ENCODE measurements around the gene LRFN3.

LRFN3 gene

GRCh38 chr19:35897706-35898451 lies 38.3 kb upstream of the LRFN3 start:
- Histone ChIP-seq H3K4me1 (ENCODE audit: control insufficient read depth, insufficient read depth, low read length) (peaks cover 17% of the 10 kb centered on the region), H3K4me3 (ENCODE audit: low read depth, low read length) (peak overlapping the region; percentile 95), H3K9me3 (ENCODE audit: control insufficient read depth, insufficient read depth, low read depth, low read length) (no peaks in the 10 kb centered on the region), H3K27me3 (ENCODE audit: control insufficient read depth, insufficient read depth, low read length) (peaks cover 6% of the 10 kb centered on the region; the same call in 1 of the 2 replicates), H3K36me3 (ENCODE audit: control insufficient read depth, insufficient read depth, low read length) (peaks cover 47% of the 10 kb centered on the region), H3K27ac (ENCODE audit: low read depth, low read length) (no peak overlapping the region), H3K9ac (ENCODE audit: low read length) (no peak overlapping the region)

DNA sequence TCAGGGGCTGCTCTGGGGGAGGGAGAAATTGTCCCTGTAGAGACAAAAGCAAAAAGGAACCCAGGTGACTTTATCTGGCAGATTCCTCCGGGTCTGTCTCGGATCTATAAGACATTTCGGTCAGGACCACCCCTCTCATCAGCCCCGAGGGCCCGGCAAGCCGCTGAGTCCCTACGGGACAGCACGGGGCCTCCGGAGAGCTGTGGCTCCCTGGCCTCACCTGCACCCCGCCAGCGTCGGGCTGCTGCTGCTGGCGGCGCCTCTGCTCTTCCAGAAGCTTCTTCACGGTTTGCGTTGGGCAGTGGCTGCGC lies 37.7 kb upstream of the LRFN3 start:
- H3K9me3 ChIP-seq (ENCODE audit: control insufficient read depth, insufficient read depth, low read depth, low read length): no peaks in the 10 kb centered on the region
- H3K4me1 ChIP-seq (ENCODE audit: control insufficient read depth, insufficient read depth, low read length): peaks cover 22% of the 10 kb centered on the region
- no peak overlapping the region for H3K27ac ChIP-seq (ENCODE audit: low read depth, low read length)
- H3K4me3 ChIP-seq (ENCODE audit: low read depth, low read length): peak overlapping the region; percentile 95
- H3K36me3 ChIP-seq (ENCODE audit: control insufficient read depth, insufficient read depth, low read length): peaks cover 42% of the 10 kb centered on the region
- peaks cover 6% of the 10 kb centered on the region for H3K27me3 ChIP-seq (ENCODE audit: control insufficient read depth, insufficient read depth, low read length)
- H3K9ac ChIP-seq (ENCODE audit: low read length): peak overlapping the region; percentile 58

GRCh38 chr19:35899547-35900214 lies 36.5 kb upstream of the LRFN3 start:
- Histone ChIP-seq H3K27ac (ENCODE audit: low read depth, low read length) (no peak overlapping the region; the same call in 1 of the 2 replicates), H3K4me3 (ENCODE audit: low read depth, low read length) (peak overlapping the region; percentile 95), H3K9ac (ENCODE audit: low read length) (peak overlapping the region; percentile 73), H3K27me3 (ENCODE audit: control insufficient read depth, insufficient read depth, low read length) (peaks cover 6% of the 10 kb centered on the region), H3K4me1 (ENCODE audit: control insufficient read depth, insufficient read depth, low read length) (peaks cover 22% of the 10 kb centered on the region), H3K36me3 (ENCODE audit: control insufficient read depth, insufficient read depth, low read length) (peaks cover 32% of the 10 kb centered on the region), H3K9me3 (ENCODE audit: control insufficient read depth, insufficient read depth, low read depth, low read length) (no peaks in the 10 kb centered on the region)

DNA sequence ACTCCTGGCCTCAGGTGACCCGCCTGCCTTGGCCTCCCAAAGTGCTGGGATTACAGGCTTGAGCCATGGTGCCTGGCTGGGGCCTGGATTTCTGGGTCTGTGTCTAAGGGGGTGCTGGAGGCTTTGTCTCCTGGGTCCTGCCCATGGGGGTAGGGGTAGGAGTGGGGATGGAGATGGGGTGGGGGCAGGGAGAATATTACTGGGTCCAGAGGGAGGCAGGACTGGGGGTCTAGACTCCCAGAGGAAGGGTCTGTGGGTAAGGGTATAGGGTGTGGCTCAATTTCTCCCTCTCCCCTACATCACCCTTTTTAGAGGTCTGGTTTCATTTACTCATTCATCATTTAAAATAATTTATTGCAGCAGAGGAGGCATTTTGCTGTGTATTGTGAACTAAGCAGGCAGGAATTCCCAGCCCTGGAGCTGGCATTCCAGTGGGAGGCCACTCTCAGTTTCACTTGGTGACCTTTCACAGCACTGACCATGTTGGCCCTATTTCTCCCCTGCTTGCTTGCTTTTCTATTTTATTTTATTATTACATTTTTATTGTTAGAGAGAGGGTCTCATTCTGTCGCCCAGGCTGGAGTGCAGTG lies 35.0 kb upstream of the LRFN3 start:
- H3K9me3 ChIP-seq (ENCODE audit: control insufficient read depth, insufficient read depth, low read depth, low read length): no peaks in the 10 kb centered on the region
- H3K4me1 ChIP-seq (ENCODE audit: control insufficient read depth, insufficient read depth, low read length): peaks cover 22% of the 10 kb centered on the region
- peaks cover 21% of the 10 kb centered on the region for H3K36me3 ChIP-seq (ENCODE audit: control insufficient read depth, insufficient read depth, low read length)
- no peak overlapping the region for H3K27ac ChIP-seq (ENCODE audit: low read depth, low read length)
- peak overlapping the region; percentile 95 for H3K4me3 ChIP-seq (ENCODE audit: low read depth, low read length)
- H3K9ac ChIP-seq (ENCODE audit: low read length): no peak overlapping the region
- H3K27me3 ChIP-seq (ENCODE audit: control insufficient read depth, insufficient read depth, low read length): peaks cover 6% of the 10 kb centered on the region

DNA sequence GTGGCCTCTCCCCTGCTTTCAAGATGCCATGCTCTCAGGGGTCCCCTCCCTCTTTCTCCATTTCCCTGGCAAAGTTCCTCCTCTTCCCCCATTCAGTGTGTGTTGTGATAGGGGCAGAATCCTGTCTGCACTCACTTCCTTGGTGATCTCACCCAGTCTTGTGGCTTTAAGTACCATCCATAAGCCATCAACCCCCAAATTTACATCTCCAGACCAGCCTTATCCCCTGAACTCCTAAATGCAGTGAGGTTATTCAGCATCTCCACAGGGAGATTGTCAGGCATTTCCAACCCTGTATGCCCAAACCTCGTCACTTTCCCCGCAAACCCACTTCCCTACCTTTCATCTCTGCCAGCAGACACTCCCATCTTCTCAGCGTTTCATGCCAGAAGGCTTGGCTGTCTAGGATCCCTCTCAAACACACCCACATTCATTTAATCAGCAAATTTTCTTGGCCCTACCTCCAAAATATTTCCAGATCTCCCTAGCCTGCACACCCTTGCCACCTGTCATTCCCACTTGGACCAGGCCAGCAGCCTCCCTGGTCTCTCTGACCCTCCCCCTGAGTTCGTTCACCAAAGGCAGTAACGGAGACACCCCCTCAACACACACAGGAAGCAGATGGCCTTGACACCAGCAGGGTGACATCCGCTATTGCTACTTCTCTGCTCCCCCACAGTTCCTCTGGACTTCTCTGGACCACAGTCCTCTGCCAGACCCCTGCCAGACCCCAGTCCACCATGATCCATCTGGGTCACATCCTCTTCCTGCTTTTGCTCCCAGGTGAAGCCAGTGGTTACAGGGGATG lies 34.1 kb upstream of the LRFN3 start, which contains the start of gene HCST:
HCST (plus strand) TSS at position 676 of the 808 bp plus-strand sequence; CDS start at position 741, 65 bp downstream.
- Histone ChIP-seq H3K9me3 (ENCODE audit: control insufficient read depth, insufficient read depth, low read depth, low read length) (no peaks in the 10 kb centered on the region), H3K27ac (ENCODE audit: low read depth, low read length) (no peak within 1 kb of the TSS), H3K4me1 (ENCODE audit: control insufficient read depth, insufficient read depth, low read length) (peaks cover 25% of the 10 kb centered on the region), H3K36me3 (ENCODE audit: control insufficient read depth, insufficient read depth, low read length) (peaks cover 11% of the 10 kb centered on the region), H3K9ac (ENCODE audit: low read length) (peak within 1 kb of the TSS; percentile 65), H3K4me3 (ENCODE audit: low read depth, low read length) (peak within 1 kb of the TSS; percentile 69), H3K27me3 (ENCODE audit: control insufficient read depth, insufficient read depth, low read length) (peaks cover 6% of the 10 kb centered on the region)

DNA sequence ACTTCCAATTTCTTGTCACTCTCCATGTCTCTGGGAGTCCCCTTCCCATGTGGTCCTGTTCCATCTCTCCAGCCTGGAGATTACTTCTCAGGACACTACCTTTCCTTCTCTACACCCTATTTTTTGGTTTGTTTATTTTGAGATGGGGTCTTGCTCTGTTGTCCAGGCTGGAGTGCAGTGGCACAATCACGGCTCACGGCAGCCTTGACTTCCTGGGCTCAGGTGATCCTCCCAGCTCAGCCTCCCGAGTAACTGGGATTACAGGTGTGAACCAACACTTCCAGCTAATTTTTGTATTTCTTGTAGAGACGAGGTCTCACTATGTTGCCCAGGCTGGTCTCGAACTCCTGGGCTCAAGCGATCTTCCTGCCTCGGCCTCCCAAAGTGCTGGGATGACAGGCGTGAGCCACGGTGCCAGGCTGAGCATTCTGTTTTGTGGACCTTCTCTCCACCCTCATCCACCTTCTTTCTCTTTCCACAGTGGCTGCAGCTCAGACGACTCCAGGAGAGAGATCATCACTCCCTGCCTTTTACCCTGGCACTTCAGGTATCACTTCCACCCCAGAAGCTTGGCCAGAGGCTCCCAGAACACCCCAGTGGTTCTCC lies 33.2 kb upstream of the LRFN3 start:
- Histone ChIP-seq H3K27me3 (ENCODE audit: control insufficient read depth, insufficient read depth, low read length) (peaks cover 6% of the 10 kb centered on the region), H3K27ac (ENCODE audit: low read depth, low read length) (no peak overlapping the region), H3K9me3 (ENCODE audit: control insufficient read depth, insufficient read depth, low read depth, low read length) (no peaks in the 10 kb centered on the region), H3K4me3 (ENCODE audit: low read depth, low read length) (peak overlapping the region; percentile 69), H3K36me3 (ENCODE audit: control insufficient read depth, insufficient read depth, low read length) (peaks cover 3% of the 10 kb centered on the region; the same call in 1 of the 2 replicates), H3K4me1 (ENCODE audit: control insufficient read depth, insufficient read depth, low read length) (peaks cover 29% of the 10 kb centered on the region), H3K9ac (ENCODE audit: low read length) (peak overlapping the region; percentile 65)

GRCh38 chr19:35903550-35904179 lies 32.5 kb upstream of the LRFN3 start:
- H3K4me1 ChIP-seq (ENCODE audit: control insufficient read depth, insufficient read depth, low read length): peaks cover 29% of the 10 kb centered on the region
- no peaks in the 10 kb centered on the region for H3K9me3 ChIP-seq (ENCODE audit: control insufficient read depth, insufficient read depth, low read depth, low read length)
- H3K4me3 ChIP-seq (ENCODE audit: low read depth, low read length): peak overlapping the region; percentile 69
- H3K9ac ChIP-seq (ENCODE audit: low read length): peak overlapping the region; percentile 65
- H3K27ac ChIP-seq (ENCODE audit: low read depth, low read length): no peak overlapping the region
- no peaks in the 10 kb centered on the region for H3K36me3 ChIP-seq (ENCODE audit: control insufficient read depth, insufficient read depth, low read length)
- H3K27me3 ChIP-seq (ENCODE audit: control insufficient read depth, insufficient read depth, low read length): peaks cover 6% of the 10 kb centered on the region

DNA sequence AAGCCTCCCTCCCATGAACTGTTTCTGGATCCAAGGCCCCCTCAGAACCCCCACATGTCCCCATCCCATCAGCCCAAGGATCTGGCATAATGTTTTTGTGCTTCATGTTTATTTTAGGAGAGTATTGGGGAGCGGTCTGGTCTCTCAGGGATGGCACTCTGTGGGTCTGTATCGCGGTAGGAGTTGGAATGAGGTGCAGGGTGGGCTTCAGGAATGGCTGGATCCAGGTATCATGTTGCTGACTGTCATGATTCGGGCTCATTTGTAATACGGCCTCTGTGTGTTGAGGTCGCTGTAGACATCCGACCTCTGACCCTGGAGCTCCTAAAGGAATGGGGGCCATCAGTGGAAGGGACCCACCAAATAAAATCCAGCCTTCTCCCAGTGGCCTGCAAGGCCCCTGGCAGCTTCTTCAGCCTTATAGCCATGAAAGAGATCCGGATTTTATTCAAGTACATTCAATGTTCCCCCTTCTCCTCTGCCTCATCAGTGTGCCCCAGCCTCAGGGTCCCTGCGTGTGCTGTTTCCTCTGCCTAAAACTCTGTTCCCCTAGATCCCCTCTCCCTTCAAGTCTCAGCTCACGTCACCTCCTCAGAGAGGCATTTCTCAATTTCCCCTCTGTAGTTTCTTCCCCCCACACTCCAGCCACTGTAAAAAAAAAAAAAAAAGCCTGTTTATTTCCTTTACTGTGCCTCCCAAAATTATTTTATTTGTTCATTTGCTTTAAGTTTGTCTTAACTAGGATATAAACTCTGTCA lies 31.7 kb upstream of the LRFN3 start:
- Histone ChIP-seq H3K27ac (ENCODE audit: low read depth, low read length) (no peak overlapping the region), H3K9me3 (ENCODE audit: control insufficient read depth, insufficient read depth, low read depth, low read length) (no peaks in the 10 kb centered on the region), H3K9ac (ENCODE audit: low read length) (no peak overlapping the region), H3K4me3 (ENCODE audit: low read depth, low read length) (no peak overlapping the region), H3K36me3 (ENCODE audit: control insufficient read depth, insufficient read depth, low read length) (no peaks in the 10 kb centered on the region), H3K27me3 (ENCODE audit: control insufficient read depth, insufficient read depth, low read length) (peaks cover 6% of the 10 kb centered on the region), H3K4me1 (ENCODE audit: control insufficient read depth, insufficient read depth, low read length) (peaks cover 34% of the 10 kb centered on the region)

DNA sequence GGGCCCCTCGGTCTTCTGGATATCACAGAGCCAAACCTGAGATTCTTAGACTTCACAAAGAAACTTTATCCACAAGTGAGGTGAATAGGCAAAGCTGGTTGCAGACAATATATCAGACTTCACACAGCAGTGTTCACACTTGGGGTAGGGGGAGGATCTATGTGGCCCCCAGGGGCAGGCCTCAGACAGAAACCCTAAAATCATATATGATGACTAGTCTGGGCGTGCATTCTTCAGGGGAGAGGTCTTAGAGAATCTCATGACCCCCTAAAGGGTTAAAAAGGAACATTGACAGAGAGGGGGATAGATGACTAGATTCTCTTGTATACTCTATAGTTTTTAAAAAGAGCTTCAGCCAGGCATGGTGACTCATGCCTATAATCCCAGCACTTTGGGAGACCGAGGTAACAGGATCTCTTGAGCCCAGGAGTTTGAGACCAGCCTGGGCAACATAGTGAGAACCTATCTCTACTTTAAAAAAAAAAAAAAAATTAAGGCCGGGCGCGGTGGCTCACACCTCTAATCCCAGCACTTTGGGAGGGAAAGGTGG lies 30.9 kb upstream of the LRFN3 start:
- Histone ChIP-seq H3K4me3 (ENCODE audit: low read depth, low read length) (no peak overlapping the region), H3K9me3 (ENCODE audit: control insufficient read depth, insufficient read depth, low read depth, low read length) (no peaks in the 10 kb centered on the region), H3K27me3 (ENCODE audit: control insufficient read depth, insufficient read depth, low read length) (peaks cover 6% of the 10 kb centered on the region), H3K36me3 (ENCODE audit: control insufficient read depth, insufficient read depth, low read length) (no peaks in the 10 kb centered on the region), H3K4me1 (ENCODE audit: control insufficient read depth, insufficient read depth, low read length) (peaks cover 37% of the 10 kb centered on the region), H3K27ac (ENCODE audit: low read depth, low read length) (no peak overlapping the region), H3K9ac (ENCODE audit: low read length) (no peak overlapping the region)

Measured in HUES6 (cell line).